NCI-H1417 treated with DMSO at 0.1 percent for 48 hours (cell line): Measurements from ENCODE around the gene FUS.
"Not testable (repeated sequence)": the region's sequence is repeated elsewhere in the genome, so short reads cannot be mapped to it uniquely, and the experiment has no call there.

Source experiments
- DNase-seq: peaks from one replicate; lab custom pipeline; 2025; lab: John Stamatoyannopoulos, UW

The FUS gene

GRCh38 chr16:31186930-31187807 is 7.2 kb downstream of the FUS start:
- DNase-seq = no peak

GRCh38 chr16:31187808-31188189 is 7.9 kb downstream of the FUS start:
- no peak for DNase-seq

DNA sequence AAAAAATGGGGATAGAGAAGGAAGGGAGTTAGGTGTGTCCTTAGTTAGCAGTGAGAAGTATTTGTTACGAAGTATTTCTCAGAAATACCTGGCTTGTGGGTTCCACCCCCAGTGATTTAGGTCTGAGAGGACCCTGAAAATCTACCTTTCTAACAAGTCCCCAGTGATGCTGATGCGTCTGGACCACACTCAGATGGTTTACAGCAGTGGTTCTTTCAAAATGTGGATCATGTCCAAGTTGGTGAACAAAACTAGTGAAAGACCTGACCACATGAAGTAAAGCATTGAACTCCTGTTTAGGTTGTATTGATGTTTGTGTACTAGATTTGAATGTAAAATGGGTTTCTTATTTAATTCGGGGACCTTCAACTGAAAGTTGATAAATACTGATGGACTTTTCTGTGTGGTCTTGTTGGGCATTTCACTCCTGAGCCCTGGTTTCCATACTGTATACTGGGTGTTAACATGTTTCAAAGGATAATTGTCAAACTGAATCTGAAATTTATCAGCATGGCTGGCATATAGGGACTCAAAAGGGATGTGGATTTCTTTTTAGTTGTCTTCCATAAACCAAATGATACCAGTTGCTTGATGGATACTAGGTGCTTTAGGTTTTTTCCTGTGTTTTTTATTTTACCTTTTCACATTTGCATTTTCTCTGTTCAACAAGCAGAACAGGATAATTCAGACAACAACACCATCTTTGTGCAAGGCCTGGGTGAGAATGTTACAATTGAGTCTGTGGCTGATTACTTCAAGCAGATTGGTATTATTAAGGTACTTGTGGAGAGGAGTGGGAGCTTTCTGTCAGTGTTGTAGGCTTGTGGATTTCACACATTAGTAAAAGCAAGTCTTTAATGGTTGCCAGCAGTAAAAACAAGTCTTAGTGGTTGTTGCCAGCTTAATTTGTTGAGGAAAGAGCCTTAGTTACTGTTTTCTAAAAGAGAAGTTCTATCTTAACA is 8.8 kb downstream of the FUS start:
- no peak for DNase-seq

DNA sequence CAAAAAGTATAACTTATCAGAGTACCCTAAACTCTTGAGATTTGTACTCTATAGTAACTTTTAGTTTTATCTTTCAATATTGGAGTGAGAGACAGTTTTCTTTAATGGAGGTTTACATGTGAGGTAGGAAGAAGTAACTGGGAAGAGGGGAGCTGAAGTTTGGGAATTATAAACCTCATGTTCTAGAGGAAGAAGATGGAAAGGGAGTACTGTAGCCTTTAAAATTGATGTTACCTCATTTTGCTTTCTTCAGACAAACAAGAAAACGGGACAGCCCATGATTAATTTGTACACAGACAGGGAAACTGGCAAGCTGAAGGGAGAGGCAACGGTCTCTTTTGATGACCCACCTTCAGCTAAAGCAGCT is 9.5 kb downstream of the FUS start:
- no peak for DNase-seq

DNA sequence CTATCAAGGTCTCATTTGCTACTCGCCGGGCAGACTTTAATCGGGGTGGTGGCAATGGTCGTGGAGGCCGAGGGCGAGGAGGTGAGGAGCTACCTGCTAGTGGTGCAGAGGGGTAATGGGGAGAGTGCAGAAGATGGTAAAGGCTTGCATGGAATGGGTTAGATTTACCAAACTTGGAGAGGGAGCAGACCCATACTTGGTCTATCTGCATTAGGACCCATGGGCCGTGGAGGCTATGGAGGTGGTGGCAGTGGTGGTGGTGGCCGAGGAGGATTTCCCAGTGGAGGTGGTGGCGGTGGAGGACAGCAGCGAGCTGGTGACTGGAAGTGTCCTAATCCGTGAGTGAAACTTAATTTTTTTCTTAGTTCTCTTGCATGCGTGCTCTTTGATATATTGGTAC is 10.1 kb downstream of the FUS start:
- DNase-seq = no peak

DNA sequence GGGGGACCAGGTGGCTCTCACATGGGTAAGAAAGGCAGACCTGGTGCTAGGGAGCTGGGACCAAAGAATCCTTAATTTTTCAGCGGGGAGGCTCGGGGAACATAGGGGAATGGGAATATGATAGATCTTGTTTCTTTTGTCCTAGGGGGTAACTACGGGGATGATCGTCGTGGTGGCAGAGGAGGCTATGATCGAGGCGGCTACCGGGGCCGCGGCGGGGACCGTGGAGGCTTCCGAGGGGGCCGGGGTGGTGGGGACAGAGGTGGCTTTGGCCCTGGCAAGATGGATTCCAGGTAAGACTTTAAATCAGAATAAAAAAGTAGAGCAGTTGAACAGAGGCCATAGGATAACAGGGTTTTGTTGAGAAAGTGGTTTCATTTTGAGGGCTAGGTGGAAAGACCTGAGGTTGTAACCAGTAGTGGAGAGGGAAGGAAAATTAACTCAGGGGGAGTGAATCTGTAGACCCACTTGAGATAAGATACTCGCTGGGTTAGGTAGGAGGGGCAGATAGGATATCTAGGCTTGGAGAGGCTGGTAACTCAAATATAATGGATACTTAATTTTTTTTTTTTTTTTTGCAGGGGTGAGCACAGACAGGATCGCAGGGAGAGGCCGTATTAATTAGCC is 11.0 kb downstream of the FUS start:
- DNase-seq = no peak

DNA sequence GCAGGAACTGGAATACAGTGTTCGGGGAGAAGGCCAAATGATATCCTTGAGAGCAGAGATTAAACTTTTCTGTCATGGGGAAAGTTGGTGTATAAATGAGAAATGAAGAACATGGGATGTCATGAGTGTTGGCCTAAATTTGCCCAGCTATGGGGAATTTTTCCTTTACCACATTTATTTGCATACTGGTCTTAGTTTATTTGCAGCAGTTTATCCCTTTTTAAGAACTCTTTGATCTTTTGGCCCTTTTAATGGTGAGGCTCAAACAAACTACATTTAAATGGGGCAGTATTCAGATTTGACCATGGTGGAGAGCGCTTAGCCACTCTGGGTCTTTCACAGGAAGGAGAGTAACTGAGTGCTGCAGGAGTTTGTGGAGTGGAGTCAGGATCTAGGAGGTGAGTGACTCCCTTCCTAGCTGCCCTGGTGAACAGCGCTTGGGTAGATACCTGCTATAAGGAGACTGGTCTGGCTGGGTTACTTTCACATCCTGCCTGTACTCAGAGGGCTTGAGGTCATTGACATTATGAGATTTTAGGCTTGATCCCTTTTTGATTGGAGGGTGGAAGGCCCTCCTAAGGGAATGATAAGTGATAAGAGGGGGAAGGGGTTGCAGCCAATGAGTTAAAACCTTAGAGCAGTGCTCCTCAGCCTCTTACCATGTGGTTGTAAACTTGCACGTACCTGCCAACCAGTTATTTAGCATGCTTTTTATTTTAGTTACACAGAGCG is 11.9 kb downstream of the FUS start:
- no peak for DNase-seq

GRCh38 chr16:31192856-31193642 is 13.1 kb downstream of the FUS start:
- no peak for DNase-seq

- no peak for DNase-seq
These were observed 13.9 kb downstream of the FUS start for GRCh38 chr16:31193874-31194273.

GRCh38 chr16:31194898-31195297 is 15.0 kb downstream of the FUS start:
- no peak for DNase-seq

DNA sequence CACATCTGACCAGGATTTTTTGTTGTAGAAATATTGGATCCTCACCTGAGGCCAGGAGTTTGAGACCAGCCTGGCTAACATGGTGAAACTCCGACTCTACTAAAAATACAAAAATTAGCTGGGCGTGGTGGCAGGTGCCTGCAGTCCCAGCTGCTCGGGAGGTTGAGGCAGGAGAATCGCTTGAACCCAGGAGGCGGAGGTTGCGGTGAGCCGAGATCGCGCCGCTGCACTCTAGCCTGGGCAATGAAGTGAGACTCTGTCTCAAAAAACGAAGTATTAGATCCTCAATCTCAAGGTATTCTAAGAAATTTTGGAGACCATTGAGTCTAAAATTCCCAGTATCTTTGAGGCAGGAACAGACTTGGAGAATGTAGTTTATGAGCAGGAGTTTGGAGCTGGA is 15.9 kb downstream of the FUS start:
- DNase-seq = not testable (repeated sequence)

DNA sequence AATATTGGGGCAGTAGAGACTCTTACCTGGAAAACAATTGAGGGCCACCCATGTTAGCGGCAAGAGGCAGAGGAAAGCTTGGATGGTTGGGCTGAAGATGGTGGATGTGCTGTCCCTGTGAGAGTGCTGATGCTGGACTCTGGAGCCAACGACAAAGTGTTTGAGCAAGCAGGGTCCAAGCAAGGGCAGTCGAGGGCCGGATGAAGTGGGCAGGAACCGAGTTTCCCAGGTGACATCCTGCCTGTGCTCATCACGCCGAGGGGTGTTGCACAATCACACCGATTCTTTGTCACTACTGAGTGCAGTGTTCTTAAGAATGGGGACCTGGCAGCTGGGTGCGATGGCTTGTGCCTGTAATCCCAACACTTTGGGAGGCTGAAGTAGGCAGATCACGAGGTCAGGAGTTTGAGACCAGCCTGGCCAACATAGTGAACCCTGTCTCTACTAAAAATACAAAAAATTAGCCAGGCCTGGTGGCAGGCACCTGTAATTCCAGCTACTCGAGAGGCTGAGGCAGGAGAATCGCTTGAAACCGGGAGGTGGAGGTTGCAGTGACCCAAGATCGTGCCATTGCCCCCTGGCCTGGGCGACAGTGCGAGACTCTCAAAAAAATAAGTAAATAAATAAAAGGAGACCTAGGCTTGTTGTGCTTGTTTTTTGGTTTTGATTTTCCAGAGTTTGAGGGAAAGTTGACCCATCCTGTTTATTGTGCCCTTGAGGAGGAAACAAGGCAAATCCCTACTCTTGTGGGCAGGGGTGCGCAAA is 16.6 kb downstream of the FUS start:
- DNase-seq = no peak

- no peak for DNase-seq
These were observed 18.4 kb downstream of the FUS start for GRCh38 chr16:31198207-31198882.

GRCh38 chr16:31199430-31200041 is 19.6 kb downstream of the FUS start:
- no peak for DNase-seq

- DNase-seq = not testable (repeated sequence)
These were observed 20.2 kb downstream of the FUS start for GRCh38 chr16:31200111-31200510.

DNA sequence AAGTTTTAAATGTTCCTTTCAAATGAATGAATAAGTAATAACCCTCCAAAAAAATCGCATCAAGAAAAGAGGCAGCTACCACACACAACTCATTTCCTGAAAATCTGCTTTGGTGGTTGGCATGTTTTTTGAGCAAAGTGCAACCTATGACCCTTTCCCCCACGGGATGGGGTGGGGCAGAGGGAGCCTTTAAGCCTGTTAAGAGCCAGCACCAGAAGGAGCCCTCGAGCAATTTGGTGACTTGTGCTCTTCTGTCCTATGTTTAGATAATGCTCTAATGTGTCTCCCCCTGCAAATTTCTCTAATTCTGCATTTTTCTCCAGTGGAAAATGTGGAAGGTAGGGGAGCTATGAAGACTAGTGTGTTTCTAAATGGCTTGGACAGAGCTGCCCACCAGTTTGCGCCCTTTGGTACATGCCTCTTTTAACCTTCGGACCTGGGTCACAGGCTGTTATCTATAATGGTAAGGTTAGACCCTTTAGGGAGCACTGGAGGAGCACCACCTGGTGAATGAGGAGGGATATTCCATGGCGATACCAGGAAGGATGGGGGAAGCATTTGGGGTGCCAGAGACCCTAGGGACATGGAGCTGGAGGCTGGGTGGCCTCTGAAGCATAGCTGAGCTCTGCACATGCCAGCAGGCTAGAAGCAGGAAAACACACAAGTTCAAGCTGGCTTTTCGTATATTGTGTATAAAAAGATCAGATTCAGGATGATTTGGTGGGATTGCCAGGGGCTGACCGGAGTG is 21.1 kb downstream of the FUS start:
- no peak for DNase-seq

DNA sequence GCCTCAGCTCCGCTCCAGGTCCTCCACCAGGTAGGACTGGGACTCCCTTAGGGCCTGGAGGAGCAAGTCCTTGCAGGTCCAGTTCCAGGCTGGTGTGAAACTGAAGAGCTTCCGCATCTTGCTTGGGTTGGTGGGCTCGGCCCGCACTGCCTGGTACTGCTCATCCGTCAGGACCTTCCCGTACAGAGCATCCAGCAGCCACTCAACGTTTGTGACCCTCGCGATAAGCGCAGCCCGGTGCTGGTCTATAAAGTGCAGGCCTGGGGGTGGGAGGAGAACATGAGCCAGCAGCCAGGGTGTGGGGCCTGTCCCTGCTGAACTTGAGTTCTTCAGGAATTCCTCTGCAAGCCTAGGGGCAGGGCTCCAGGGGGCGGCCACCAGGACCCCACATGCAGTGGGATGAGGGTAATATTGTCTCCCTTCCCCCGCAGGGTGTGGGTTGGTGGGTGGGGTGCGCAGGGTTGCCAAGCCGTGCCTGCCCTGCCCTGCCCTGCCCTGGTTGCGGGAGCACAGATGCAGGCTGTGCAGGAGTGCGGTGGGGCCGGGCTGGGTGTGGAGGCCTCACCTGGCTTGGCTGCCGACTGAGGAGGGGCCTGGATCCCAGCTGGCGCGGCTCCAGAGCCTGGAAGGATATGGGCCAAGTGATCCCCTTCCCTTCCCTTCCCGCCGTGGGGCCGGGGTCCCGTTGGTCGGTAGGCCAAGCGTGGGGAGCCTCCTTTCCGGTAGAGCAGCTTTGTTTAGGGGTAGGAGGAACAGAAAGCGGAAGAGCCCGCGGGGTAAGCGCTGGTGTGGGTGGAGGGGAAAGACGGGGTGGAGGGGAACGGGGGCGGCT is 21.9 kb downstream of the FUS start:
- no peak for DNase-seq
